ENCODE data around the gene FAM47C. TPM values are rescaled to one million over a fixed set of nuclear protein-coding genes. Genes with fewer than 3 reads are reported as not detected.
"Not testable (repeated sequence)": the region's sequence is repeated elsewhere in the genome, so short reads cannot be mapped to it uniquely, and the experiment has no call there.

Gene FAM47C
- total RNA-seq, 2 donors from 2014 or later = not detected

DNA sequence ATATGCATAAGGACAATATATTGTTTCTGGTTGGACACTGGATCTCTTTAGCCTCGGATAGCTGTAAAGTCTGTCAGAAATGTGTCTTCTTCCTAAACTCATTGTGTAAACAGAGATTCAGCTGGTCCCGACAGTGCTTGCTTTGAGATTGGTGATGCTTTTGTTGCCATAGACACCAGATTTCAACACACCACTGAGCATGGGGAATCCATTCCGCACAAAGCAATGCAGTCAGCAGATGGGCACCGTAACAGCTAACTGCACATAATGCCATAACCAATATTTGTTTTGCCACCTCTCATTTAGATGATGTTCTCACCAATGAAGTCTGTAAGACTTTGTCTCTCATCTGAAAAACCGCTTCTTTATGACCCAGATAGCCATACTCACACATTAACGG, 33.3 kb upstream of the FAM47C start:
- intact Hi-C loops (cut with DNase I) = no loop called here
- no peak overlapping the region for H3K4me3 ChIP-seq
- no peaks in the 10 kb centered on the region for H3K9me3 ChIP-seq
- no peak for TF ChIP-seq POLR2A (IDR thresholded peaks at IDR 0.05)
- TF ChIP-seq POLR2AphosphoS5 (IDR thresholded peaks at IDR 0.05) = no peak
- TF ChIP-seq, protein P1, sequence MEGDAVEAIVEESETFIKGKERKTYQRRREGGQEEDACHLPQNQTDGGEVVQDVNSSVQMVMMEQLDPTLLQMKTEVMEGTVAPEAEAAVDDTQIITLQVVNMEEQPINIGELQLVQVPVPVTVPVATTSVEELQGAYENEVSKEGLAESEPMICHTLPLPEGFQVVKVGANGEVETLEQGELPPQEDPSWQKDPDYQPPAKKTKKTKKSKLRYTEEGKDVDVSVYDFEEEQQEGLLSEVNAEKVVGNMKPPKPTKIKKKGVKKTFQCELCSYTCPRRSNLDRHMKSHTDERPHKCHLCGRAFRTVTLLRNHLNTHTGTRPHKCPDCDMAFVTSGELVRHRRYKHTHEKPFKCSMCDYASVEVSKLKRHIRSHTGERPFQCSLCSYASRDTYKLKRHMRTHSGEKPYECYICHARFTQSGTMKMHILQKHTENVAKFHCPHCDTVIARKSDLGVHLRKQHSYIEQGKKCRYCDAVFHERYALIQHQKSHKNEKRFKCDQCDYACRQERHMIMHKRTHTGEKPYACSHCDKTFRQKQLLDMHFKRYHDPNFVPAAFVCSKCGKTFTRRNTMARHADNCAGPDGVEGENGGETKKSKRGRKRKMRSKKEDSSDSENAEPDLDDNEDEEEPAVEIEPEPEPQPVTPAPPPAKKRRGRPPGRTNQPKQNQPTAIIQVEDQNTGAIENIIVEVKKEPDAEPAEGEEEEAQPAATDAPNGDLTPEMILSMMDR (IDR thresholded peaks at IDR 0.05) = no peak
- no peaks in the 10 kb centered on the region for H3K27me3 ChIP-seq (replicated peaks; ENCODE audit: insufficient read depth)
- no peak overlapping the region for H3K27ac ChIP-seq
- WGBS = 67% methylated on average over 6 of the region's 6 CpGs
- H3K36me3 ChIP-seq = no peaks in the 10 kb centered on the region
- no peaks in the 10 kb centered on the region for H3K4me1 ChIP-seq (replicated peaks)
- DNase-seq (ENCODE audit: low spot score) = no peak

DNA sequence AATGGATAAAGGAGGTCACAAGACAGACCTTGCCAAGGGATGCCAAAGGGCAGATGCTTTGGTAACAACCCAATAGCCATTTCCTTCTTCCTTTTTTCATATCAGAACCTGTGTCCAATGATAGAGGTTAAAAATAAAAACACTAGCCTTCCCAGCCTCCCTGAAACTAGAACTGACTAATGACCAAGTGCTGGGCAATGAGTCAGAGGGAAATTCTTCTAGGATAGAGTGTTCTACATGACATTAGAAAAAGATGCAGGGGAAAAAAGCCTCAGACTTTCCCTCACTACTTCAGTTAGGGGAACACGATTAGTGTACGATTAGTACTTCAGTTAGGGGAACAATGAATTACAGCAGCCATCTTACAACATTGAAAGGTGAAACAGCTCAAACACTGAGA, 29.3 kb upstream of the FAM47C start:
- H3K36me3 ChIP-seq = no peaks in the 10 kb centered on the region
- no peaks in the 10 kb centered on the region for H3K27me3 ChIP-seq (replicated peaks; ENCODE audit: insufficient read depth)
- DNase-seq (ENCODE audit: low spot score) = no peak
- no peak overlapping the region for H3K27ac ChIP-seq
- H3K4me3 ChIP-seq = no peak overlapping the region
- 58% methylated on average over 2 of the region's 2 CpGs for WGBS
- TF ChIP-seq POLR2AphosphoS5 (IDR thresholded peaks at IDR 0.05) = no peak
- TF ChIP-seq POLR2A (IDR thresholded peaks at IDR 0.05) = no peak
- TF ChIP-seq, protein P1 (IDR thresholded peaks at IDR 0.05) = no peak
- intact Hi-C loops (cut with DNase I) = no loop called here
- H3K4me1 ChIP-seq (replicated peaks) = no peaks in the 10 kb centered on the region
- H3K9me3 ChIP-seq = no peaks in the 10 kb centered on the region

DNA sequence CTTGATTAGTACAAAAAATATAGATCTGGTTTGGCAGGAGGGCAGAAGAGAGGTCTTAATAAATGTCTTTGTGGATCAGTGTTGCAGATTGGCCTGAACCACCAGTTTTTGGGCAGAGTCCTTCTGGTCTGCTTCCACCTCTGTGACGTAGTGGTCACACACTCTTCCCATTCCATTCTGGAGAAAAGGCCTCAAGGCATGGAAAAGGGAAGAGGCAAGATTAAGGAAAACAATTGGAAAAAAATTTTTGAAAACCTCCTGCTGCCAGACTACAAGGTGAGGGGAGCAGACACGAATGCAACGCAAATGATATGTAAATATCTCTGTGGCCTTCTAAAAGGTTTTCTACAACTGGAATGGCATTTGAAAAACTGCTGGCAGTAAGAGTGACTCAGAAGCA, 24.3 kb upstream of the FAM47C start:
- TF ChIP-seq, protein P1 (IDR thresholded peaks at IDR 0.05) = no peak
- TF ChIP-seq POLR2AphosphoS5 (IDR thresholded peaks at IDR 0.05) (no peak), POLR2A (IDR thresholded peaks at IDR 0.05) (no peak)

DNA sequence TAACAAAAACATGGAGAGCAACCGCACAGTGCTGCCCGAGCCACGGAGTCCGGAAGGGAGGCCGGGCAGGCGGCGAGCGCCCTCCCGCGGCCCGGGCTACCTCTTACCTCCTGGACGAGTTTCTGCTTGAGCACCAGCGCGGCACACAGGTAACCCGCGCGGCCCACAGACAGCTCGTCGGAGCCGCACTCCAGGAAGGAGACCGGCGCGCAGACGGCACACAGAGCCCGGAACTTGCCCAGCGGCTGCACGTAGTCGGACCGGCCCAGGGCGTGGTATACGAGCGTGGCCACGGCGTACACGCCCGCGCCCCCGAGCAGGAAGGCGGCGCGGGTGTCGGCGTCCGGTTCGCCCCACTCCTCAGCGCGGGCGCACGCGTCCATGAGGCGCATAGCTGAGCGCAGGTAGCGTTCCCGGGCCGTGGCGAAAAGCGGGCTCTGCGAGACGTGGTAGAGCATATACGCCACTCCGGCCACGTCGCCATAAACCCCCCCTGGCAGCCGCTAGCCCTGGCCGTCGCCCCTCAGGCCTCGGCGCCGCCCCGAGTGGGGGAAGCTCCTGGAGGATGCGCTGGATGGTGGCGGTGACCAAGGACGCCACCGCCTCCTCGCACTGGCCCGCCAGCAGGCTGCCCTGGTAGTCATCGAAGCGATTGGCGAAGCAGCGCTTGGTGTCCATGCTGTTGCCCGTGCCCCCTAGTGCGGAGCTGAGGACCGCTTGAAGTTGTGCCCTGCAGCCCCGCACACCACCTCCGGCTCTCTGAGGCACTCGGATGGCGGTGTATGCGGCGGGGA, 22.6 kb upstream of the FAM47C start:
- H3K36me3 ChIP-seq; H3K4me1 ChIP-seq (replicated peaks); intact Hi-C loops (cut with DNase I); H3K27ac ChIP-seq; H3K27me3 ChIP-seq (replicated peaks; ENCODE audit: insufficient read depth); H3K9me3 ChIP-seq; DNase-seq (ENCODE audit: low spot score): not testable (repeated sequence)
- WGBS = 4% methylated on average over 23 of the region's 89 CpGs
- peak overlapping the region in 1 of 2 donors; percentile 16 for H3K4me3 ChIP-seq
- TF ChIP-seq, protein P1 (IDR thresholded peaks at IDR 0.05) = peak in 1 of 4 experiments; percentile 13

More for the DNA sequence above, 24.3 kb upstream of the FAM47C start:
- Histone ChIP-seq H3K36me3 (no peaks in the 10 kb centered on the region), H3K4me3 (no peak overlapping the region), H3K4me1 (replicated peaks) (no peaks in the 10 kb centered on the region), H3K27me3 (replicated peaks; ENCODE audit: insufficient read depth) (no peaks in the 10 kb centered on the region), H3K9me3 (no peaks in the 10 kb centered on the region), H3K27ac (no peak overlapping the region)
- 41% methylated on average over 3 of the region's 3 CpGs for WGBS
- intact Hi-C loops (cut with DNase I) = no loop called here
- no peak for DNase-seq (ENCODE audit: low spot score)

DNA sequence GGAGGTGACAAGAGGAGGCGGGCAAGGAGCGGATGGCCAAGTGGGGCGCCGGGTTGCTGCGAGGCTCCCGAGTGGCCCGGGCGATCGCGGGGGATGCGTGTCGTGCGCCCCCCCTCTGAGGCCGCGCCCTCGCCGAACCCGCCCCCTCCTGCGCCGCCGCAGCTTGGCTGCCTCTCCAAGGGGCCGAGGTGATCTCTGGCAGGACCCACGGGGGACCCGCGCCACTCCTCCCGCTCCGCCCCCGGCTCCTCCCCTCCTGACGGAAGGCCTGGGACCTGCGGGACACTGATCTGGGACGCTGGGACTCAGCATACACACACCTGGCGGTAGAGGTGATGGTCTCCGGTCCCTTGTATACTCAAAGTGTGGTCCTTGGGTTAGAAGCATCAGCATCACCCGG, 21.9 kb upstream of the FAM47C start:
- Histone ChIP-seq H3K4me3 (peak overlapping the region in 1 of 2 donors; percentile 16), H3K36me3 (no peaks in the 10 kb centered on the region), H3K9me3 (no peaks in the 10 kb centered on the region), H3K27ac (no peak overlapping the region), H3K27me3 (replicated peaks; ENCODE audit: insufficient read depth) (no peaks in the 10 kb centered on the region), H3K4me1 (replicated peaks) (no peaks in the 10 kb centered on the region)
- no peak for TF ChIP-seq POLR2AphosphoS5 (IDR thresholded peaks at IDR 0.05)
- no peak for TF ChIP-seq POLR2A (IDR thresholded peaks at IDR 0.05)
- TF ChIP-seq, protein P1 (IDR thresholded peaks at IDR 0.05) = no peak
- intact Hi-C loops (cut with DNase I) = no loop called here
- no peak for DNase-seq (ENCODE audit: low spot score)
- 20% methylated on average over 1 of the region's 34 CpGs for WGBS

DNA sequence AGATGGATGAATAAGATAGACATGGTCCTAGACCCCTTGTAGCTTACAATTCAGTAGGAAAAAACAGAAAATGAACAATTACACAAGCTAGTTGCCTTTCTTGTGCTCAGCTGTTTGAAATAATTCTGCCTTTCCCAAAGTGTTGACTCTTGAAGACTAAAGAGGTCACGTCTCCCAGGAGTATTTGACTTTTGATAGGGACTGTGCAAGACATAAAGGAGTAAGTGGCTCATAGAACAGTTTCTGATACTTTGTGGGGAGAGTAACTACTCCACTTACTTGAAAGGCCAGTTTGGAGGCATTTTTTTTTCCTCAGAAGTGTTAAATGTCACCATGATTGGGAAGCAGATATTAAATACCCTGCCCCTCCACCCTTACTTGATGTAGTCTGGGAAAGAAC, 21.0 kb upstream of the FAM47C start:
- H3K4me3 ChIP-seq; H3K27me3 ChIP-seq (replicated peaks; ENCODE audit: insufficient read depth); DNase-seq (ENCODE audit: low spot score); H3K4me1 ChIP-seq (replicated peaks); H3K36me3 ChIP-seq; intact Hi-C loops (cut with DNase I); H3K9me3 ChIP-seq; H3K27ac ChIP-seq: not testable (repeated sequence)
- WGBS = no CpG with 5 or more reads among the region's 1 CpG
